NCI-H2171 (cell line): Measurements from ENCODE around the gene ZNF678.

ENCODE experiments used
- DNase-seq: peaks from one replicate; lab custom pipeline; 2025; lab: John Stamatoyannopoulos, UW

The ZNF678 gene

DNA sequence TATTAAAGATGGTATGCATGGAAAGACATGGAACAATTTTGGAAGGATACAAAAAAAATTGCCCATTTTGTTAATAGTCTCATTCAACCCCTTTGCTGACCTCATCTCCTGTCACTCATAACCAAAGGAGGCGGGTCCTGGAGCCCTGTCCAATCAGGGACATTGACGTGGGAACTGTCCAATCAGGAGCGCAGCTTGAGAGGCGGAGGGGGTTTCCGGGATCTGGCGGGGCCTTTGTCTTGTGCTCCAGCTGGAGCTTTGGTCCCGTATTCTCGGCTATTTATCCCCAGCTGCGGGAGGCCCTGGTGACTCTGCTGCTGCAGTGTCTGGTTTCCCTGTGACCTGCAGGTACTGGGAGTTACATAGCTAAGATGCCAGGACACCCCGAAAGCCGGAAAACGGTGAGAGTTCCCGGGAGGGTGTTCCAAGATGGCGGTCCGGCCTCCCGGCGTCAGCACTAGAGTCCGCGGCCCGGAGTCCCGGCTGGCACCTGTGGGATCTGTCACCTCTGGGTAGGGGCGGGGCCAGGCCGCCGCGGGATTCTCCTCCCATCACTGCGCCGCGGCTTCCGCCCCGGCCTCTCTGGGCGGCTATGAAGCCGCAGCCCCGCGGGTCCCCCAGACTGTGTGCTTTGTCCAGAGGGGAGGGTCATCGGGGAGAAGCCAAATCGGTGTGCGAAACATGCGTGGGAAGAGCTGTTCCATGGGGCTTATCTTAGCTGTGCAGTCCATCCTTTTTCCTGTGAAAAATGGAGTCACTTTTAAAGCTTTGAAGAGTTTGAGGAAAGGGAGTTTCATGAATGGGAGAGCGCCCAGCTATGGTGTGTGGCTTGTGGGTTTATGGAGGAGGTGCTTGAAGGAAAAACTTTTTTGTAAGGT, at the start of gene ZNF678:
ZNF678 (plus strand) TSS at position 233 of the 878 bp plus-strand sequence. CDS start 87,436 bp downstream, outside the sequence.
- DNase-seq = peak; percentile 92

- DNase-seq = no peak
Observed at GRCh38 chr1:227518876-227519275, 44.5 kb upstream of the ZNF678 start.

GRCh38 chr1:227521782-227522181, 41.6 kb upstream of the ZNF678 start:
- DNase-seq = no peak

- DNase-seq = no peak
Observed at GRCh38 chr1:227526524-227526923, 36.8 kb upstream of the ZNF678 start.

- peak; percentile 25 for DNase-seq
Observed at GRCh38 chr1:227532019-227532619, 31.2 kb upstream of the ZNF678 start.

DNA sequence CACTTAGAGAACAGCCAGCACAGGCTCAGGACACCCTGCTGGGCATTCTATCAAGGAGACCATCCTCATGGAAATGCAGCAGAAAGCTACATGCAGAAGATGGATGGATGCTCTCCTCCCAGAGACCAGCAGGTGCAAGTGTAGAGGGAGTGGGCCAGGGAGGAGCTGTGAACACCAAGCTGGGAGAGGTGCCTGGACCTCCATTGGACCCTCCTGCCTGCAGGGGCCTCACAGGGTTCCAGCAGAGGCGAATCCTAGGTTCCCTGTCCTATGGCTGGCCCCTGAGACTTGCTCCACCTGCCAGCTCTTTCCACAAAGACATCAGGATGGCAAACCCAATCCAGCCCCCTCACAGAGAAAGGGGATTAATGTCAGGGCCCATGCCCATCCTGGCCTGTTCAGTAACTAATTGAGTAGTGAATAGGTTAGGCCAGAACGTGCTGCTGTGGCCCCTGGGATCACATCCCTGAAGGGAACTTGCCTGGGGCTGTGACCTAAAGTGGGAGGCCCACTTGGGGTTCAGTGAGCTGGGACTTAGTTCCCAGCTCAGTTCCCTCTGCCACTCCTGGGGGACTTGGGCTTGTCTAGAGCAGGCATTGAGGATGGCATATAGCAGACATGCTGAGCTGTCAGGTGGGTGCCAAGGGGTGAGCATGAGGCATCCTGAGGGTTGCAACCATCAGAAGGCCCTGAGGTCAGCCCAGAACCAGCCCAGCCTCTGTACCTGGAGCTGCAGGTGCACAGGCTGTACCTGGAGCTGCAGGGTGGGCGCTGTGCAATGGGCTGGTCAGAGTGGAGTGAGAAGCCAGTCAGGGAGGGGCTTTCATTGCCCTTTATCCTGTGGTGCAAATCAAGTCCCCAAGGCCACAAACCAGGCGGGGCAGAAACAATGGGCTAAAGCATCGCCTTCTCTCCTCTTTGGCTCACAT, 22.9 kb upstream of the ZNF678 start:
- DNase-seq = no peak

DNA sequence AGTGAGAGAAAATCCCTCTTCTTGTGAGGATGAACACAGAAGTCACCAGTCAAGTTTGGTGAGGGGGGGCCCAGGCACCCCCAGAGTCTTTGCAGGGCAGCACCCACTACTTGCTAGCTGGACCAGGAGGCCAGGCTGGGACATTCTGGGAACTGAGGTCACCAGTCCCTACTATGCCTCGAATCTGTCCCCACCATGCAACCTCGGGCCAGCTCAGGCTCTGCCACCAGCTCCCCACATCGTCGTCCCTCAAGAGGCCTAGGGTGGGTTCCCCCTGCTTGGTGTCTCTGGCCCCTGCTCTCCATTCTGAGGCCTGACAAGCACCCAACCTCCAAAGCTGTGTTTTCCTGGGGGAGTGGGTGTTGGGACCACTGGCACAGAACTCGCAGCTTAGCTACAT, 22.2 kb upstream of the ZNF678 start:
- DNase-seq = no peak

DNA sequence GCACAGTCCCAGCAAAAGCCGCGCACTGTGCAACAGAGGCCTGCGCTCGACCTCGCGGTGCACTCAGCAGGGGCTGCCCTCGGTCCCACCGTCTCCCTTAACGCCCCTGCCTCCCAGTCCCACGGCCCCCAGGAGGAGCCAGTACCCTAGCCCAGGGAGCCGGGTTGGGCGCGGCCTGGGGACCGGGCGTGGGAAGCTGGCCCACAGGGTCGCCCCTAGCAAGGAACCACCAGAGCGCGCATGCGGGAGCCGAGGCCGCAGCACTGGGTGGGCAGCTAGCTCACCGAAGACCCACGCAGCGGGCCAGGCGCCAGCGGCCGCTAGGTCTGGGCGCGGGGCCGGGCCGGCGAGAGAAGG, 21.6 kb upstream of the ZNF678 start:
- no peak for DNase-seq

DNA sequence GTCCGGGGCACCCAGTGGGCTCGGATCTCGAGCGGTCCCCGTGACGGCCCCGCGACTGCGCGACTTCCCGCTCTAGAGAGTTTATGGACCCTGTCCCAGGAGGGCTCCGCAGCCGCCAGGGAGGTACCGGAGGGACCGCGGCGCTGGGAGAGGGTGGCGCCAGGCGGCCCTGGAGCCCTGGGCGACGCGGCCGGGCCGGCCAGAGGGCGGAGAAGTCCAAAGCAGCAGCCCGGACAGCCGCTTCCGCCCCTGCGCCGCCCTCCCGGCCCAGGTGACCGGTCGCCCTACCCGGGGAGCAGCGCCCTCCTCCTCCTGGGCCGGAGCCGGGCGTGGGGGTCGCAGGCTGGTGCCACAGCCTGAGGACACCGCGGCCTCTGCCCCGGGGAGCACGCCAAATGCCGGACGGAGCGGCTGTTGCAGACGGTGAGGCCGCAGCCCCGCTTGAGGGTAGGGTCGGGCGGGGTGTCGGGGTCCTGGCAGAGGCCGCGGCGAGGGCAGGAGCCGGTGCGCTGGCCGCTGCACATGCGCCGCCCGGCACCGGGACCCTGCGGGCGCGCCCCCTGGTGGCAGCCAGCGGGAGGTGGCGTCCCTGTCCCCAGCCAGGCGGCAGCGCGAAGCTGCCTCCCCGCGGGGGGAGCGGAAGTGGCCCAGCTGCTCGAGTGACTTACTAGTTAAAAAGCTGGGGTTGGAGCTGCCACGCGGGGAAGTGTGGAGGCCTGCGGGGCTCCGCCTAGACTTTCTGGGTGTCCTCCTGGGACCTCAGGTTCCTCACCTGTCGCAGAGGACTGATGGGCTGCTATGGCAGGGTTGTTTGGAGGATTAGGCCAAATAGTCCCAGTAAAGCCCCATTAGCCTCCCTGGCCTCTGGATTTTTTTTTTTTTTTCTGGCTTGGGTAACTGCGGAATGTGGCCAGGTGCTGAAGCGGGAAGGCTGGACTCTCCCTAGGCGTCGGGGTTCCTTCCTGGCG, 20.9 kb upstream of the ZNF678 start:
- peak; percentile 77 for DNase-seq

- no peak for DNase-seq
Observed at GRCh38 chr1:227543283-227544066, 19.9 kb upstream of the ZNF678 start.

GRCh38 chr1:227544067-227545050, 19.0 kb upstream of the ZNF678 start:
- no peak for DNase-seq

GRCh38 chr1:227545361-227545760, 18.0 kb upstream of the ZNF678 start:
- DNase-seq = no peak

GRCh38 chr1:227546059-227546458, 17.3 kb upstream of the ZNF678 start:
- no peak for DNase-seq

GRCh38 chr1:227546598-227547309, 16.6 kb upstream of the ZNF678 start:
- DNase-seq = no peak

DNA sequence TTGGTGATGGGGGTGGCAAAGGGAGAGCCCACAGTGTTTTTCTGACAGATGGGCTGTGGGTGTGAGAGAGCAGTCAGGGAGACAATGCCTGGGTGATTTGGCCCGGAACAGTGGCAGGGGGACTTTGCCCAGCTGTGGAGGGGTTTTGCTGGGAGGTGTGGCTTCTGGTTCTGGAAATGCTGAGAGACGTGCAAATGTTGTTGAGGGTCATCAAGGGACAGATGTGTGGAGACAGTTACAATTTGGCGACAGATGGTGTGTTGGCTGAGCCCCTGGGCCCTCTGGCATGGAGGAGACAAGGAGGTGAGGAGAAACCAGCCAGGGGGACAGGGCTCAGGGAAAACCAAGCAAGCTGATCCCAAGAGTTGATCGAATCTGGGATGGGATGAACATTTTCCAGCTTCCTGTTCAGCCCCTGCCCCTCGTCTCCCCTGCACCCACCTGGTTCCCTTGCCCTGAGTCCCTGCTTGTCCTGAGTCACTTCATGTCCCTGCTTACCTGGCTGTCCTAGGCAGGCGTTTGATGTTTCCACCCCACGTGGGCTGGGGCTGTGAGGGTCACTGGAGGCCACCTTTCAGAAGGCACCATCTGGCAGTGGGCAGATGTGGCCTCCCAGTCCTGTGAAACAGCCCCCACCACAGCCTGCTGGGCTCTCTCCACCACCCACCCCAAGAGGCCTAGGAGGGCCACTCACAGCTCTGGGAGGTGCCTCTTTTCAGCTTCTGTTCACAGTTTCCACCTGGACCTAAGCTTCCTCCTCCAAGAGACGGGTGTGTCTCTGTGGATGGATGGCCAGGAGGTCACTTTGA, 15.8 kb upstream of the ZNF678 start:
- no peak for DNase-seq

- no peak for DNase-seq
Observed at GRCh38 chr1:227548119-227548397, 15.3 kb upstream of the ZNF678 start.

- DNase-seq = no peak
Observed at GRCh38 chr1:227548448-227548847, 14.9 kb upstream of the ZNF678 start.

DNA sequence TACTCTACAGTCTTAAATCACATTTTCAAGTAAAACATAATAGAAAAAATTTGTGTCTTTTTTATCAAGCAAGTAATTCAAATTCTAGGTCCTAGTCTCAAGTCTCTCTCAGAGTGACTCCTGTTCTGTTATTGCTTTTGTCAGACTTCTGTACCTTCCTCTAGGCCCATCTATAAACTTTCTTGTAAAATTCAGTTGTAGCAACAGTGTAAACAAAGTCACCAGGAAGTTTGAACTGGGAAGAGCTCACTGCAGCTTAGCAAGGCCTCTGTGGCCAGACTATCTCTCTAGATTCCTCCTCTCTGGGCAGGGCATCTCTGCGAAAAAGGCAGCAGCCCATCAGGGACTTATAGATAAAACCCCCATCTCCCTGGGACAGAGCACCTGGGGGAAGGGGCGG, 13.5 kb upstream of the ZNF678 start:
- DNase-seq = no peak
